ENCODE measurements around the gene SDR39U1. TPM values are rescaled to one million over a fixed set of nuclear protein-coding genes. Genes with fewer than 3 reads are reported as not detected.

Gene SDR39U1
- total RNA-seq, 2 experiments from 2014 or later, result 43.6 to 55.5 TPM

DNA sequence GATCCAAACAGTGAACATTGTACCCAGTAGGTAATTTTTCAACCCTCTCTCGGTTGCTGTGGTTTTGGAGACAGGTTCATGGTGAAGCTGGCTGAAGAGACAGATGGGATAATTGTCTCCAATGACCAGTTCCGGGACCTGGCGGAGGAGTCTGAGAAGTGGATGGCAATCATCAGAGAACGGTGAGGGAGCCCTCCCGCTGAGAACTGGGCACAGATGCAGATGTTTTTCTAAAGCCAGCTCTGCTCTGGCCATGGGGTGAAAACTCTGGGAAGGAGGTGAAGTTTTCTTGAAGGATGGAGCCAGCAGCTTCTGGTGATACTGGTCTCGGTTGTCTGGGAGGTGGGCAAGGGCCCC, 6.6 kb downstream of the SDR39U1 start:
- CTCF ChIA-PET, result interaction anchor here (0.7 to 4.4 kb wide), 22 partner anchors 11 to 238 kb away, joined by 3 to 155 read pairs (median 6); partner anchors contain the start of genes ADCY4, CIDEB, DHRS1 and LTB4R
- TF ChIP-seq, protein P1, sequence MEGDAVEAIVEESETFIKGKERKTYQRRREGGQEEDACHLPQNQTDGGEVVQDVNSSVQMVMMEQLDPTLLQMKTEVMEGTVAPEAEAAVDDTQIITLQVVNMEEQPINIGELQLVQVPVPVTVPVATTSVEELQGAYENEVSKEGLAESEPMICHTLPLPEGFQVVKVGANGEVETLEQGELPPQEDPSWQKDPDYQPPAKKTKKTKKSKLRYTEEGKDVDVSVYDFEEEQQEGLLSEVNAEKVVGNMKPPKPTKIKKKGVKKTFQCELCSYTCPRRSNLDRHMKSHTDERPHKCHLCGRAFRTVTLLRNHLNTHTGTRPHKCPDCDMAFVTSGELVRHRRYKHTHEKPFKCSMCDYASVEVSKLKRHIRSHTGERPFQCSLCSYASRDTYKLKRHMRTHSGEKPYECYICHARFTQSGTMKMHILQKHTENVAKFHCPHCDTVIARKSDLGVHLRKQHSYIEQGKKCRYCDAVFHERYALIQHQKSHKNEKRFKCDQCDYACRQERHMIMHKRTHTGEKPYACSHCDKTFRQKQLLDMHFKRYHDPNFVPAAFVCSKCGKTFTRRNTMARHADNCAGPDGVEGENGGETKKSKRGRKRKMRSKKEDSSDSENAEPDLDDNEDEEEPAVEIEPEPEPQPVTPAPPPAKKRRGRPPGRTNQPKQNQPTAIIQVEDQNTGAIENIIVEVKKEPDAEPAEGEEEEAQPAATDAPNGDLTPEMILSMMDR (IDR thresholded peaks at IDR 0.05), result no peak
- Mint-ChIP-seq H3K4me1 (ENCODE audit: low read depth) (peaks cover 55% of the 10 kb centered on the region), H3K36me3 (ENCODE audit: low read depth) (peaks cover 58% of the 10 kb centered on the region), H3K4me3 (no peak overlapping the region), H3K27ac (no peak overlapping the region), H3K9me3 (no peaks in the 10 kb centered on the region), H3K27me3 (no peaks in the 10 kb centered on the region)
- no peak for DNase-seq
- ATAC-seq, result no peak
- POLR2A ChIA-PET, result interaction anchor here (0.8 to 2.6 kb wide), 5 partner anchors 57 to 104 kb away, joined by 3 to 12 read pairs (median 5); no protein-coding TSS in a partner anchor
- intact Hi-C loops (cut with micrococcal nuclease), result loop anchor here (10.0 kb wide), 1 partner anchor 191 kb away; the partner anchor contains the start of gene TINF2

DNA sequence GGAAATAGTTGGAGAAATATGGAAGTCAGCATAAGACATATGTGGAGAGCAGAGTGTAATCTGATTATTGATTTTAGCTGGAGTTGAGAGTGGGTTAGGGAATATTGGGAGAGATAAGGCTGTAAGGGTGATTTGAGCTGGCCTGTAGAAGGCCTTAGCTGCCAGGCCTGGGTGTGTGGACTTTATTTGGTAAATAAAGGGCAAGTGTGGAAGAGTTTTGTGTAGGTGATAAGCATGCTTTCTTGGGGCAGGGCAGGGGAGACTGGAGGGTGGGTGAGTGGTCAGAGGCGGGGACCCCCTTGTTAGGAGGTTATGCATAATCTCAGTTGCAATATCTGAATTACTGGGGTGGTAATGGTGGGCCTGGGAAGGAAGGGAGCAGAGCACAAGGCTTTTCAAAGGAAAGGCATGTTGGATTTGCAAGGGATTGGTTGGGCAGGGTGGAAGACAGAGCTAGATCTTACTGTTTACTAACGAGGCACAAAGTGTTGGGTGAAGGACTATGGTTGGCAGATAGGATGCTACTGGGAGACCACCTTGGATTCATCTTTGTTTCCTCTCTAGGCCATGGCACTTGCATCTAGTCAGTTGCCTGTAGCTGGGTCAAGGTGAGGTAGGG, 7.3 kb downstream of the SDR39U1 start:
- no peak for DNase-seq
- peaks cover 50% of the 10 kb centered on the region for H3K4me1 Mint-ChIP-seq (ENCODE audit: low read depth)
- H3K36me3 Mint-ChIP-seq (ENCODE audit: low read depth), result peaks cover 54% of the 10 kb centered on the region
- TF ChIP-seq, protein P1 (IDR thresholded peaks at IDR 0.05), result no peak
- H3K9me3 Mint-ChIP-seq, result no peaks in the 10 kb centered on the region
- no peak for ATAC-seq
- no peak overlapping the region for H3K27ac Mint-ChIP-seq
- POLR2A ChIA-PET, result interaction anchor here (0.8 to 2.6 kb wide), 3 partner anchors 69 to 103 kb away, joined by 3 to 11 read pairs (median 5); no protein-coding TSS in a partner anchor
- H3K27me3 Mint-ChIP-seq, result no peaks in the 10 kb centered on the region
- CTCF ChIA-PET, result interaction anchor here (1.4 to 4.4 kb wide), 8 partner anchors 10 to 238 kb away, joined by 3 to 155 read pairs (median 34); partner anchors contain the start of genes ADCY4, CIDEB, DHRS1 and LTB4R
- intact Hi-C loops (cut with micrococcal nuclease), result loop anchor here (10.0 kb wide), 1 partner anchor 190 kb away; the partner anchor contains the start of gene TINF2
- no peak overlapping the region for H3K4me3 Mint-ChIP-seq

GRCh38 chr14:24434676-24435075, 7.9 kb downstream of the SDR39U1 start:
- Mint-ChIP-seq H3K4me1 (ENCODE audit: low read depth) (peaks cover 49% of the 10 kb centered on the region), H3K27ac (no peak overlapping the region), H3K9me3 (no peaks in the 10 kb centered on the region), H3K36me3 (ENCODE audit: low read depth) (peaks cover 53% of the 10 kb centered on the region), H3K4me3 (no peak overlapping the region), H3K27me3 (no peaks in the 10 kb centered on the region)
- DNase-seq (no peak), ATAC-seq (no peak)
- intact Hi-C loops (cut with micrococcal nuclease), result loop anchor here (5.0 to 10.0 kb wide), 2 partner anchors 67 to 190 kb away; partner anchors contain the start of genes NFATC4 and TINF2
- POLR2A ChIA-PET, result interaction anchor here (2.0 kb wide), 1 partner anchor 102 kb away, joined by 5 read pairs; no protein-coding TSS in a partner anchor
- TF ChIP-seq, protein P1 (IDR thresholded peaks at IDR 0.05), result no peak
- CTCF ChIA-PET, result interaction anchor here (1.4 to 4.4 kb wide), 4 partner anchors 69 to 239 kb away, joined by 3 to 155 read pairs (median 50); partner anchors contain the start of genes ADCY4 and RIPK3

- no peak for ATAC-seq
- intact Hi-C loops (cut with micrococcal nuclease), result loop anchor here (5.0 to 10.0 kb wide), 2 partner anchors 67 to 189 kb away; partner anchors contain the start of genes NFATC4 and TINF2
- Mint-ChIP-seq H3K27ac (no peak overlapping the region), H3K36me3 (ENCODE audit: low read depth) (peaks cover 46% of the 10 kb centered on the region), H3K9me3 (no peaks in the 10 kb centered on the region), H3K4me1 (ENCODE audit: low read depth) (peaks cover 47% of the 10 kb centered on the region), H3K27me3 (no peaks in the 10 kb centered on the region), H3K4me3 (no peak overlapping the region)
- no peak for DNase-seq
- ChIA-PET CTCF (interaction anchor here (4.4 kb wide), 1 partner anchor 102 kb away, joined by 155 read pairs; the partner anchor contains the start of gene ADCY4), POLR2A (interaction anchor here (7.8 kb wide), 1 partner anchor 8 kb away, joined by 74 read pairs; the partner anchor contains the start of gene SDR39U1)
- TF ChIP-seq, protein P1 (IDR thresholded peaks at IDR 0.05), result no peak
These were observed 8.5 kb downstream of the SDR39U1 start for GRCh38 chr14:24434036-24434435.

Measured in activated CD8-positive, alpha-beta T cell treated with anti-CD3 and anti-CD28 coated beads for 36 hours (primary cell).